ENCODE data around the gene LYG1.

LYG1 gene

GRCh38 chr2:99275882-99276281 lies 25.1 kb downstream of the LYG1 start:
- no peak for DNase-seq (ENCODE audit: low read depth in 2 of 2)

GRCh38 chr2:99261242-99261641 lies 39.8 kb downstream of the LYG1 start:
- DNase-seq (ENCODE audit: low read depth in 2 of 2) = no peak

- no peak for DNase-seq (ENCODE audit: low read depth in 2 of 2)
Measured at GRCh38 chr2:99260184-99260583, 40.8 kb downstream of the LYG1 start.

GRCh38 chr2:99259465-99259864 lies 41.5 kb downstream of the LYG1 start:
- no peak for DNase-seq (ENCODE audit: low read depth in 2 of 2)

GRCh38 chr2:99256677-99257076 lies 44.3 kb downstream of the LYG1 start:
- DNase-seq (ENCODE audit: low read depth in 2 of 2) = no peak

- DNase-seq (ENCODE audit: low read depth in 2 of 2) = no peak
Measured at GRCh38 chr2:99255491-99256318, 45.3 kb downstream of the LYG1 start, which contains the start of gene LYG2. LYG2 (minus strand) TSS chr2:99255666; CDS start chr2:99254260, 1,406 bp downstream.

GRCh38 chr2:99249951-99250350 lies 51.0 kb downstream of the LYG1 start:
- no peak for DNase-seq (ENCODE audit: low read depth in 2 of 2)

- DNase-seq (ENCODE audit: low read depth in 2 of 2) = no peak
Measured at GRCh38 chr2:99242151-99242550, 58.8 kb downstream of the LYG1 start.

GRCh38 chr2:99240431-99240830 lies 60.6 kb downstream of the LYG1 start:
- no peak for DNase-seq (ENCODE audit: low read depth in 2 of 2)

- DNase-seq (ENCODE audit: low read depth in 2 of 2) = no peak
Measured at GRCh38 chr2:99238599-99238998, 62.4 kb downstream of the LYG1 start.

Measured in stimulated activated CD8-positive, alpha-beta memory T cell treated with anti-CD3 and anti-CD28 coated beads, Interleukin-7, amount 100 ng/mL, for 1 hour (primary cell).